Erythroblast (primary cell): ENCODE data around the gene SLC39A3.

Experiments
- GATA1 ChIP-seq: IDR thresholded peaks from 2 replicates; pipeline ENCODE4 v1.6.1; 2011; ENCODE audit warnings: low read depth, mild to moderate bottlenecking, control low read depth, low read length, moderate library complexity
- POLR2A ChIP-seq: IDR thresholded peaks from 2 replicates; pipeline ENCODE4 v1.6.1; 2011; ENCODE audit warnings: mild to moderate bottlenecking, low read length

- TF ChIP-seq GATA1 (no peak), POLR2A (no peak)
Observed at GRCh38 chr19:2703077-2703437, 36.8 kb downstream of the SLC39A3 start.
